AG10803 (cell line): ENCODE results near the gene PLSCR2.
"Not testable (repeated sequence)": the region's sequence is repeated elsewhere in the genome, so short reads cannot be mapped to it uniquely, and the experiment has no call there.

ENCODE experiments used
- DNase-seq: peaks from one replicate; pipeline ENCODE4 v3.0.0; 2010; ENCODE audit warnings: low read depth
- H3K4me3 ChIP-seq: 2 replicates; pipeline ENCODE4 v1.5.1; 2011; ENCODE audit warnings: mild to moderate bottlenecking, low read length, control low read depth
- TF ChIP-seq, protein P1 (sequence below): conservative IDR thresholded peaks from 2 replicates; pipeline ENCODE4 v1.5.1; 2011; ENCODE audit warnings: mild to moderate bottlenecking, low read length, control low read depth, inconsistent platforms

Gene PLSCR2

GRCh38 chr3:146465693-146466465, 3.5 kb downstream of the PLSCR2 start:
- no peak for DNase-seq
- H3K4me3 ChIP-seq, result no peak overlapping the region
- TF ChIP-seq, protein P1, sequence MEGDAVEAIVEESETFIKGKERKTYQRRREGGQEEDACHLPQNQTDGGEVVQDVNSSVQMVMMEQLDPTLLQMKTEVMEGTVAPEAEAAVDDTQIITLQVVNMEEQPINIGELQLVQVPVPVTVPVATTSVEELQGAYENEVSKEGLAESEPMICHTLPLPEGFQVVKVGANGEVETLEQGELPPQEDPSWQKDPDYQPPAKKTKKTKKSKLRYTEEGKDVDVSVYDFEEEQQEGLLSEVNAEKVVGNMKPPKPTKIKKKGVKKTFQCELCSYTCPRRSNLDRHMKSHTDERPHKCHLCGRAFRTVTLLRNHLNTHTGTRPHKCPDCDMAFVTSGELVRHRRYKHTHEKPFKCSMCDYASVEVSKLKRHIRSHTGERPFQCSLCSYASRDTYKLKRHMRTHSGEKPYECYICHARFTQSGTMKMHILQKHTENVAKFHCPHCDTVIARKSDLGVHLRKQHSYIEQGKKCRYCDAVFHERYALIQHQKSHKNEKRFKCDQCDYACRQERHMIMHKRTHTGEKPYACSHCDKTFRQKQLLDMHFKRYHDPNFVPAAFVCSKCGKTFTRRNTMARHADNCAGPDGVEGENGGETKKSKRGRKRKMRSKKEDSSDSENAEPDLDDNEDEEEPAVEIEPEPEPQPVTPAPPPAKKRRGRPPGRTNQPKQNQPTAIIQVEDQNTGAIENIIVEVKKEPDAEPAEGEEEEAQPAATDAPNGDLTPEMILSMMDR, result no peak

GRCh38 chr3:146464783-146465182, 4.6 kb downstream of the PLSCR2 start:
- TF ChIP-seq, protein P1, result no peak
- H3K4me3 ChIP-seq, result no peak overlapping the region
- DNase-seq, result no peak

DNA sequence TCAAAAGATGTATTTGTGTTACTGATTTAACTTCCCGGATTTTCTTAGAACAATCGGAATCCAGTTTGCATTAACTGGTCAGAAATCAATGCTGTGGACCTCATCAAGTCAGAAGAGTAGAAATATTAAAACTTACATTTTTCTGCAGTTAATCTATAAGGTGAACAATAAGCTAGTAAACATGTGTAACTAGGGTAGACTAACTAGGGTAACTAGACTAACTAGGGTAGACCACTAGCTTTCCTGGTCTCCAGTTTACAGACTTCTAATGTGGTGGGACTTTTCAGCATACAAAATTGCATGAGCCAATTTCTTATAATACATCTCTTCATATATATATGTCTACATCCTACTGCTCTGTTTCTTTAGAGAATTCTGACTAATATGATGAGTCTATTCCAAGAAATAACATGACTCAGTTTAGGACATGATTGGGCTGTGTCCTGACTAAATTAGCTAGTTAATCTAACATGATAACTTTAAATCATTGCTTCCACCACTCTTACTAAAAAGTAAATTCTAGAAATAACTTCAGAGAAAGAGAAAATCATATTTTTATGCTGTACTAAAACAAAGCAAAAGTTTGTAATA, 5.3 kb downstream of the PLSCR2 start:
- TF ChIP-seq, protein P1, result no peak
- no peak for DNase-seq
- no peak overlapping the region for H3K4me3 ChIP-seq

DNA sequence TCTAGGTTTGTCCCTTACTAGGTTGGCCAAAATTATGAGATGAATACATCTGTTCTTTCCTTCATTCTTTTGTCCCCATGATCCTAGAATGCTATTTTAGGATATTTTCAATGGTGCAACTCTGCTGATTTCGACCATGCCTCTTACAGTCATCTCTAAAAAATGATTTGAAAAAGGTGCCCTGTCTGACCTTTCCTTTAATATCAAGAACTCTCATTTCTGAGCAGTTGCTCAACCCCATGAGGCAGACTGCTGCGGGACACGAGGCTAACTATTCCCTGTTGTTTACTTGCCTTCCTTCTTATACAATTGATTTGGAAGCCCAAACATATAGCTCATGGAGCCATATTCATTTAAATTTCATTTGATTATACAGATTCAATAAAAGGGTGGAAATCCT, 14.6 kb downstream of the PLSCR2 start:
- DNase-seq, result no peak
- TF ChIP-seq, protein P1, result no peak
- H3K4me3 ChIP-seq, result no peak overlapping the region

DNA sequence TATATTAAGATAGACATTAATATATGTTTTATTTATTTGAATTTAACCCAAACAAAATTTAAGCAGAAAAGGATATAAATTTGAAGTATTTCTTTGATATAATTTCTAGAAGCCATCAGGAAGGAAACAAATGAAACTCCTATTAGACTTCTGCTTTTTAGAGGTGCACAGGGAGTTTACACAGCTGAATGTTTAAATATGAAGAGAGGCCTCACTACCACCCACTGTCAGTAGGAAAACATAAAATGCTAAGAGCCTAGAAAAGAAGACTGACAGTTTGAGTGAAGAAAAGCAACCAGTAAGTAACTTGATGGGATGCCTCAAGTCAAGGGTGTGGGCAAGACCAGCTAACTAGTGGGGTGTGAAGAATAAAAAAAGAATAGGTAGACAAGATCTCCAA, 19.7 kb downstream of the PLSCR2 start:
- H3K4me3 ChIP-seq, result no peak overlapping the region
- TF ChIP-seq, protein P1, result no peak
- no peak for DNase-seq

- DNase-seq, result no peak
- TF ChIP-seq, protein P1, result no peak
- no peak overlapping the region for H3K4me3 ChIP-seq
These were observed 20.3 kb downstream of the PLSCR2 start for GRCh38 chr3:146449076-146449475.

DNA sequence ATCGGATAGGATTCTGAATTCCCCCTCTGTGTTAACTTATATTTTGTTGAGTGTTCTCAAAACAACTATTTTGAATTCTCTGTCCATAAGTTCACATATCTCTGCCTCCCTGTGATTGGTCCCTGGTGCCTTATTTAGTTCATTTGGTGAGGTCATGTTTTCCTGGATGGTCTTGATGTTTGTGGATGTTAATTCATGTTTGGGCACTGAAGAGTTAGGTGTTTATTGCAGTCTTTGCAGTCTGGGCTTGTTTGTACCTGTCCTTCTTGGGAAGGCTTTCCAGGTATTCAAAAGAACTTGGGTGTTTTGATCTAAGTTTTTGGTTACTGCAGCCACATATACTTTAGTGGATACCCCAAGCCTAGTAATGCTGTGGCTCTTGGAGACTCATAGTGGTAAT, 23.3 kb downstream of the PLSCR2 start:
- TF ChIP-seq, protein P1, result no peak
- no peak for DNase-seq
- H3K4me3 ChIP-seq, result no peak overlapping the region

DNA sequence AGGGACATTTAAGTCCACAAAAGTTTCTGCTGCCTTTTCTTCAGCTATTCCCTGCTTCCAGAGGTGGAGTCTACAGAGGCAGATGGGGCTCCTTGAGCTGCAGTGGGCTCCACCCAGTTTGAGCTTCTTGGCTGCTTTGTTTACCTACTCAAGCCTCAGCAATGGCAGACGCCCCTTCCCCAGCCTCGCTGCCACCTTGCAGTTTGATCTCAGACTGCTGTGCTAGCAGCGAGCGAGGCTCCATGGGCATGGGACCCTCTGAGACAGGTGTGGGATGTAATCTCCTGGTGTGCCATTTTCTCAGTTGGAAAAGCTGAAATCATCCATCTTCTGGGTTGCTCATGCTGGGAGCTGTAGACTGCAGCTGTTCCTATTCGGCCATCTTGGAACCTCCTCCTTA, 29.1 kb downstream of the PLSCR2 start:
- DNase-seq, result not testable (repeated sequence)

More for the DNA sequence above, 29.1 kb downstream of the PLSCR2 start:
- H3K4me3 ChIP-seq, result not testable (repeated sequence)
